PFSK-1 (cell line): ENCODE results near the gene BNC2.

ENCODE experiments used
- REST ChIP-seq, 2 experiments: IDR thresholded peaks; 2 replicates each; pipeline versions ENCODE4 v1.6.1 to v1.8.0; 2011 to 2012; ENCODE audit warnings: low read depth in 2 of 2, low read length in 2 of 2, control low read depth in 1 of 2, inconsistent platforms in 1 of 2, mild to moderate bottlenecking in 1 of 2, moderate library complexity in 1 of 2; ENCODE audit not compliant: insufficient read depth in 1 of 2
- SIN3A ChIP-seq: IDR thresholded peaks from 2 replicates; pipeline ENCODE4 v1.6.1; 2012; ENCODE audit warnings: mild to moderate bottlenecking, low read length, moderate library complexity, borderline replicate concordance; ENCODE audit not compliant: insufficient read depth
- TAF1 ChIP-seq: IDR thresholded peaks from 2 replicates; pipeline ENCODE4 v1.6.1; 2012; ENCODE audit warnings: low read length, control low read depth, borderline replicate concordance; ENCODE audit not compliant: insufficient read depth

GRCh38 chr9:16727452-16728136, 142.9 kb downstream of the BNC2 start:
- no peak for TF ChIP-seq REST (IDR thresholded peaks at IDR 0.05; ENCODE audit: insufficient read depth in 1 of 2, low read depth in 2 of 2, low read length in 2 of 2)
- no peak for TF ChIP-seq SIN3A
- no peak for TF ChIP-seq TAF1
